ENCODE data around the gene GNAS-AS1. TPM values are rescaled to one million over a fixed set of nuclear protein-coding genes. Genes with fewer than 3 reads are reported as not detected.

Gene GNAS-AS1
- total and polyA plus RNA-seq, 3 experiments from 2014 or later: 0.55 to 0.68 TPM; not detected in 1

DNA sequence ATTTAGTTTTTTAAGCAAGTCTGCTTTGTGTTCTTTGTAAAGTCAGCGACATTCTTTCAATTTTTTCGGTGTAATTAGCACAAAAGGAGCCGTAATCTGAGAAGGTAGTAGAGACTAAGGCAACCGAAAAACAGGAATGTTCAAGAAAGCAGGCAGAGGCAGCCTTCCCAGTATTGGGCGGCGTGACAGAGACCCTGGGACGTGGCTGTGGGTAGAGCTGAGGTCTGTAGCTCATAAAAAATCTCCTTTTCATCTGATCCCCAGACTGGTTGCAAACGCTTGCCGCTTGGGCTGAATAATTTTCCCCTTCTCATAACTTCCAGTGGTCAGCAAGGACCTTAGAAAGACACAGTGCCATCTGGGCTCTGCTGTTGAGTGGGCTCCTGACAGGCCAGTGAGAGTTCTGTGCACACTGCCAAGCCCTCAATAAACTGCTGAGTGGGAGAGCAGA lies 32.6 kb upstream of the GNAS-AS1 start:
- Mint-ChIP-seq H3K9me3 (no peaks in the 10 kb centered on the region), H3K4me3 (peak overlapping the region in 1 of 7 donors; percentile 45), H3K4me1 (peaks cover 10 to 36% (median 19%) of the 10 kb centered on the region in 3 donors), H3K27ac (no peak overlapping the region), H3K27me3 (peaks cover 0 to 3% of the 10 kb centered on the region in 2 donors), H3K36me3 (peaks cover 0 to 2% (median 0%) of the 10 kb centered on the region in 3 donors)
- ChIA-PET POLR2A (no interaction called here), CTCF (interaction anchor here (1.9 kb wide), 1 partner anchor 160 kb away, joined by 4 read pairs; the partner anchor contains the start of gene PRELID3B)
- H3K27me3 ChIP-seq (ENCODE audit: insufficient read depth, low read length, poor library complexity, severe bottlenecking): no peaks in the 10 kb centered on the region
- no peak overlapping the region for H3K27ac ChIP-seq (ENCODE audit: low read depth, low read length)
- DNase-seq: no peak
- no peak overlapping the region for H3K4me3 ChIP-seq (ENCODE audit: low read length)
- H3K36me3 ChIP-seq (ENCODE audit: insufficient read depth, low read length): no peaks in the 10 kb centered on the region
- H3K4me1 ChIP-seq (ENCODE audit: insufficient read depth, low read length): peaks cover 8% of the 10 kb centered on the region
- H3K9me3 ChIP-seq (ENCODE audit: low read length): no peaks in the 10 kb centered on the region

DNA sequence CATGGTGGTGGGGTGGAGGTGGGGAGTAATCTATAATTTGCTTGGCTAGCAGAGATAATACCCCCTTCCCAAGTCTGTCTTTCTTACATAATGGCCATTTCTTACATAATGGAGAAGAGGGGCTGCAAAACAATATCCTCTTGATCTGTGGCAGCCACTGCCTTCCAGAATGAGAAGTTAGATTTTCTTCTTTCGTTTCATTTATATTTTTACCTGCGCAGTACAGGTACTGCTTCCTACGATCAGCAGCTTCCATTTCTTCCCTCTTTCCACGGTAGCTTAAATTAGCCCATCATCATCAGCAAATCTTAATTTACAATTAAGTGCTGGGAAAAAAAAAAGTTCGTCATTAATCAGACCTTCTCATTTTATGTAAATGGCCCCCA lies 32.0 kb upstream of the GNAS-AS1 start:
- peaks cover 0 to 2% (median 0%) of the 10 kb centered on the region in 3 donors for H3K36me3 Mint-ChIP-seq
- no peak overlapping the region for H3K4me3 ChIP-seq (ENCODE audit: low read length)
- H3K27ac Mint-ChIP-seq: no peak overlapping the region
- H3K4me3 Mint-ChIP-seq: no peak overlapping the region
- peaks cover 8% of the 10 kb centered on the region for H3K4me1 ChIP-seq (ENCODE audit: insufficient read depth, low read length)
- H3K27me3 ChIP-seq (ENCODE audit: insufficient read depth, low read length, poor library complexity, severe bottlenecking): no peaks in the 10 kb centered on the region
- no peak overlapping the region for H3K27ac ChIP-seq (ENCODE audit: low read depth, low read length)
- H3K4me1 Mint-ChIP-seq: peaks cover 13 to 36% (median 19%) of the 10 kb centered on the region in 3 donors
- no peak for DNase-seq
- no peaks in the 10 kb centered on the region for H3K9me3 ChIP-seq (ENCODE audit: low read length)
- ChIA-PET POLR2A (no interaction called here), CTCF (no interaction called here)
- no peaks in the 10 kb centered on the region for H3K9me3 Mint-ChIP-seq
- H3K36me3 ChIP-seq (ENCODE audit: insufficient read depth, low read length): no peaks in the 10 kb centered on the region
- H3K27me3 Mint-ChIP-seq: peaks cover 0 to 3% of the 10 kb centered on the region in 2 donors

DNA sequence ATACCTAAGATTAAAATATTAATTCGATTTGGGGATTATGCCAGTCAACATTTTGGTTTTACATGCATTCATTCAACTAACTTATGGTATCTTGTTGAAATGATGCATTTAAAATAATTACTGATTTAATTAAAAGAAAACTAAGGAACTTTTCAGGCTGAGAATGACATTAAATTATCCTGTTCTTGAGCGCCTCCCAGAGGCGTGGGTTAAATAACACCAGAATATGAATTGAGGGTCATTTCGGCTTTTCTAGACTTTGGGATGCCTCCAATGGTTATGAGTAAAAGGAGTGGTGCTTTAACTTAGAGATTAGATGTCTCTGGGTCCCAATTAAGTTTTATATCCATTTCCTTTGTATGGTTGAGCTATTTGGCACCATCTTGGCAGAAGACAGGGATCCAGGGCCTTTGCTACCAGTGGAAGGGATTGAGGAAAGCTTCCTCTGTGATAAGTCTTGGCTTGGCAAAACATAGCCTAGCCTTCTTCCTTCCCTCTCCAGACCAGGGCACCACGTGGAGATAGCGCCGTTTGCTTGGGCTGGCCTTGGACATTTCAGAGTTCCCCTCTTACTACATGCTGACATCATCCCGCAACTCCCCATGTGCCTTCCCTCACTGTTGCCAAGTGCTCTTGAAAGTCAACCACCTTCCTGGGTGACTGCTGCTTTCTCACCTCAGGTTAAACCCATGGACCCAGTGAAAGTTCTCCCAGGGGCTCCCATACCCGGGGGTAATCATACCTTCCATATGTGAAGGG lies 30.5 kb upstream of the GNAS-AS1 start:
- no peak overlapping the region for H3K4me3 Mint-ChIP-seq
- H3K36me3 Mint-ChIP-seq: peaks cover 0 to 2% (median 0%) of the 10 kb centered on the region in 3 donors
- H3K4me1 Mint-ChIP-seq: peaks cover 12 to 25% (median 20%) of the 10 kb centered on the region in 3 donors
- no peaks in the 10 kb centered on the region for H3K36me3 ChIP-seq (ENCODE audit: insufficient read depth, low read length)
- H3K27me3 Mint-ChIP-seq: peaks cover 0 to 3% of the 10 kb centered on the region in 2 donors
- H3K27me3 ChIP-seq (ENCODE audit: insufficient read depth, low read length, poor library complexity, severe bottlenecking): no peaks in the 10 kb centered on the region
- DNase-seq: no peak
- no peak overlapping the region for H3K4me3 ChIP-seq (ENCODE audit: low read length)
- no peak overlapping the region for H3K27ac ChIP-seq (ENCODE audit: low read depth, low read length)
- peak overlapping the region in 1 of 8 donors; percentile 24 for H3K27ac Mint-ChIP-seq
- no peaks in the 10 kb centered on the region for H3K9me3 Mint-ChIP-seq
- ChIA-PET CTCF (interaction anchor here (1.0 kb wide), 1 partner anchor 9 kb away, joined by 3 read pairs; no protein-coding TSS in a partner anchor), POLR2A (interaction anchor here (0.5 kb wide), 1 partner anchor 521 kb away, joined by 4 read pairs; no protein-coding TSS in a partner anchor)
- H3K9me3 ChIP-seq (ENCODE audit: low read length): no peaks in the 10 kb centered on the region
- peaks cover 10% of the 10 kb centered on the region for H3K4me1 ChIP-seq (ENCODE audit: insufficient read depth, low read length)

DNA sequence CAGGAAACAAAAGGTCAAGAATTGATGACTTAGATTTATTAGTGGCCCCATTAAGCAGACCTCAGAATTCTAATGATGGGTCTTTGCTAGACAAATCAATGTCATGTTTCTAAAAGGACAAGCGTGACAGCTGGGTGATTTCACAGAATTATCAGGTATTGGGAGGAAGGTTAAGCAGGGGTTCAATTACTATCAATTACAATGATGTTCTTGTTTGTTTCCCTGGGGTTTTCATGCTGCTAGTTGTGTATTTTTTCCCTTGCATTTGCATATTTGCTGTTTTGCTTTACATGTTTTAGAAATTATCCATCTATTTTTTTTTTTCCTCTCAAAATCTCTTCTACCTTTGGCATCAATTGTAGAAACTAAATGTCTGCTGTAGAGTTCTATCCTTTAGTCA lies 29.7 kb upstream of the GNAS-AS1 start:
- no peak overlapping the region for H3K27ac ChIP-seq (ENCODE audit: low read depth, low read length)
- peaks cover 10 to 19% (median 16%) of the 10 kb centered on the region in 3 donors for H3K4me1 Mint-ChIP-seq
- no peak overlapping the region for H3K4me3 ChIP-seq (ENCODE audit: low read length)
- no peaks in the 10 kb centered on the region for H3K9me3 Mint-ChIP-seq
- CTCF ChIA-PET: no interaction called here
- DNase-seq: no peak
- peaks cover 0 to 2% (median 0%) of the 10 kb centered on the region in 3 donors for H3K36me3 Mint-ChIP-seq
- peak overlapping the region in 1 of 8 donors; percentile 13 for H3K27ac Mint-ChIP-seq
- H3K36me3 ChIP-seq (ENCODE audit: insufficient read depth, low read length): no peaks in the 10 kb centered on the region
- H3K27me3 ChIP-seq (ENCODE audit: insufficient read depth, low read length, poor library complexity, severe bottlenecking): no peaks in the 10 kb centered on the region
- H3K27me3 Mint-ChIP-seq: peaks cover 0 to 3% of the 10 kb centered on the region in 2 donors
- no peak overlapping the region for H3K4me3 Mint-ChIP-seq
- peaks cover 10% of the 10 kb centered on the region for H3K4me1 ChIP-seq (ENCODE audit: insufficient read depth, low read length)
- no peaks in the 10 kb centered on the region for H3K9me3 ChIP-seq (ENCODE audit: low read length)
- POLR2A ChIA-PET: no interaction called here

DNA sequence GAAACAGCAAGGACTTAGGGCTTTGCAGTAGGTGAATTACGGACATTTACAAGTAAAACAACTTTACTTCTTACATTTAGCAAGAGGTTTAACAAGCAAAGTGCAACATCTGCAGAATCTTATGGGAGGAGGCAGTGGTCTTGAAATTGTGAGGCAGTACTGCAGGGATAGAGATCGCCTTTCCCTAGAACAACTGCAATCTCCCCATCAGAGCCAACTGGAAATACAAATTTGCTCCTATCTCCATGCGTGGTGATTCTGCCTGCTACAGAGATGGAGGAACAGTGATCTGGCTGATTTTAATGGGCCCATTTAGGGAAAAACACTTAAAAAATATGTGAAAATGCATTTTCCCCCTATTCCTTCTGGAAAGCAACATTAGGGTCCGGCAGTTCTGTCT lies 27.7 kb upstream of the GNAS-AS1 start:
- Histone ChIP-seq H3K36me3 (ENCODE audit: insufficient read depth, low read length) (no peaks in the 10 kb centered on the region), H3K27ac (ENCODE audit: low read depth, low read length) (no peak overlapping the region), H3K9me3 (ENCODE audit: low read length) (no peaks in the 10 kb centered on the region), H3K27me3 (ENCODE audit: insufficient read depth, low read length, poor library complexity, severe bottlenecking) (no peaks in the 10 kb centered on the region), H3K4me3 (ENCODE audit: low read length) (no peak overlapping the region), H3K4me1 (ENCODE audit: insufficient read depth, low read length) (peaks cover 10% of the 10 kb centered on the region)
- peak overlapping the region in 1 of 8 donors; percentile 57 for H3K27ac Mint-ChIP-seq
- no peak for DNase-seq
- H3K4me1 Mint-ChIP-seq: peaks cover 10 to 16% (median 12%) of the 10 kb centered on the region in 3 donors
- POLR2A ChIA-PET: no interaction called here
- H3K36me3 Mint-ChIP-seq: peaks cover 0 to 4% (median 0%) of the 10 kb centered on the region in 3 donors
- H3K9me3 Mint-ChIP-seq: no peaks in the 10 kb centered on the region
- peaks cover 0 to 3% of the 10 kb centered on the region in 2 donors for H3K27me3 Mint-ChIP-seq
- CTCF ChIA-PET: no interaction called here
- peak overlapping the region in 1 of 7 donors; percentile 35 for H3K4me3 Mint-ChIP-seq

DNA sequence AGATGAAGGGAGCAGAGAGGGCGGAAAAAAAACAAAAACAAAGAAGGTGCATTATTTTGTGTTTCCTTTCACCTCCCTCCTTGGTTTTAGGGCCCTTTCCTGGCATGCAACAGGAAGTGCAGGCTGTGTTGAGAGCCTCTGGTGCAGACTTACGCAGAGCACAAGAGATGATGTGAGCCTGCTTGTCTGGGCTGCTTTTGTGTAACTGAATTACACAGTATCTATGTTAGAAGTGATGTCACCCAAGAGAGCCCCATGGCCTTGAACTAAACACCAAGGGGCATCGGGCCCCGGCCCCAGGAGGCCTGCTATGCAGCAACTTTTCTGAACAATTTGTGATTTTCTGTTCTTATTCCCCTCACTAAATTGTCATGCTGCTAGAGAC lies 27.3 kb upstream of the GNAS-AS1 start:
- H3K4me3 ChIP-seq (ENCODE audit: low read length): no peak overlapping the region
- no peaks in the 10 kb centered on the region for H3K36me3 ChIP-seq (ENCODE audit: insufficient read depth, low read length)
- peaks cover 10 to 16% (median 12%) of the 10 kb centered on the region in 3 donors for H3K4me1 Mint-ChIP-seq
- ChIA-PET CTCF (interaction anchor here (1.0 kb wide), 1 partner anchor 176 kb away, joined by 3 read pairs; no protein-coding TSS in a partner anchor), POLR2A (no interaction called here)
- H3K27ac ChIP-seq (ENCODE audit: low read depth, low read length): no peak overlapping the region
- H3K36me3 Mint-ChIP-seq: peaks cover 0 to 4% (median 0%) of the 10 kb centered on the region in 3 donors
- peaks cover 0 to 3% of the 10 kb centered on the region in 2 donors for H3K27me3 Mint-ChIP-seq
- peak overlapping the region in 3 of 8 donors; percentile 13 to 57 (median 46) for H3K27ac Mint-ChIP-seq
- H3K4me3 Mint-ChIP-seq: peak overlapping the region in 1 of 7 donors; percentile 35
- H3K9me3 Mint-ChIP-seq: no peaks in the 10 kb centered on the region
- H3K4me1 ChIP-seq (ENCODE audit: insufficient read depth, low read length): peaks cover 10% of the 10 kb centered on the region
- no peaks in the 10 kb centered on the region for H3K27me3 ChIP-seq (ENCODE audit: insufficient read depth, low read length, poor library complexity, severe bottlenecking)
- no peaks in the 10 kb centered on the region for H3K9me3 ChIP-seq (ENCODE audit: low read length)
- DNase-seq: no peak

DNA sequence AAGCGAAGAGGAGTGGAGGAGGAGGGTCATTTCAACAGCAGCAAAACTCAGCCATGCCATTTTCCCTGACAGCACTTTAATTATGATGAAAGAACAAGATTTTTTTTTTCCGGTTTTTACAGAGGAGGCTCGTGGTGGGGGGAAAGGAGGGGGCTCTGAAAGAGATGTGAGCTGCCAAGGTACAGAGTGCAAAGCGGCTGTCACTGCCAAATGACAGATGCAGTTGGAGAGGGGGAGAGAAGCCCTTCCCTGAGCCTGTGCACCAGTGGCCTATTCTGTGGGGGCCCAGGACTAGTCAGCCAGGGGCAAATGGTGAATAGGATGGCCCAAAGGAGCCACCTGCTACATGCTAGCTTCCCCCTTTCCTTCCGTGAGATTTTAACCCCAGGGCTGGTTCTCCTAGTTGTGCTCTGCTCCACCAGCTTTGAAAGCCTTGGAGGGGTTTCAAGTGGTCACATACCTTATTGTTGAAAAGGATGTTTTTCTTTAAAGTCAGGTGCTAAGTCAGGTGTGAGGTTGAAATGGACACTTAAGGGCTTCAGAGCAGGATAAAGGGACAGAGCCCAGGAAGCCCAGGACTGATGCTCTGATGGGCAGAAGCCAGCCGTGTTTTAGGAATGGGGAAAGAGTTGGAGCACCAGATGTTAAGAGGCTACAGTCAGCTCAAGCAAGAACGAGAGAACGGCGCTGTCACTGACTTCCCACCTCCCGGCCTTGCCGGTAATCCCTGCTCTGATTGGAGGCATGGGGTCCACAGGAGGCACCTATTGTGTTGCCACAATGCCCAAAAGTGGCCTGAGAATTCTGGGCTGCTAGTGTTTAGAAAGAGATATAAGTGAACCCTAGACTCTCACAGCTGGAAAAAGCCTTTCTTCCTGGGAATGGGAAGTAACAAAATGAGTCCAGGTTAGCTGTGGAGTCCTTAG lies 26.6 kb upstream of the GNAS-AS1 start:
- no peak overlapping the region for H3K4me3 ChIP-seq (ENCODE audit: low read length)
- no peaks in the 10 kb centered on the region for H3K9me3 ChIP-seq (ENCODE audit: low read length)
- POLR2A ChIA-PET: no interaction called here
- no peak overlapping the region for H3K27ac ChIP-seq (ENCODE audit: low read depth, low read length)
- no peak for DNase-seq
- Mint-ChIP-seq H3K27me3 (peaks cover 0 to 3% of the 10 kb centered on the region in 2 donors), H3K4me1 (peaks cover 10 to 16% (median 12%) of the 10 kb centered on the region in 3 donors), H3K36me3 (peaks cover 0 to 4% (median 0%) of the 10 kb centered on the region in 3 donors), H3K27ac (peak overlapping the region in 4 of 8 donors; percentile 7 to 71 (median 35)), H3K9me3 (no peaks in the 10 kb centered on the region), H3K4me3 (peak overlapping the region in 1 of 7 donors; percentile 35)
- no peaks in the 10 kb centered on the region for H3K27me3 ChIP-seq (ENCODE audit: insufficient read depth, low read length, poor library complexity, severe bottlenecking)
- no peaks in the 10 kb centered on the region for H3K36me3 ChIP-seq (ENCODE audit: insufficient read depth, low read length)
- CTCF ChIA-PET: interaction anchor here (0.8 to 1.0 kb wide), 2 partner anchors 177 to 336 kb away, joined by 3 read pairs; no protein-coding TSS in a partner anchor
- peaks cover 10% of the 10 kb centered on the region for H3K4me1 ChIP-seq (ENCODE audit: insufficient read depth, low read length)
